BJ (cell line): ENCODE results near the gene TEX12. TPM values are rescaled to one million over a fixed set of nuclear protein-coding genes. Genes with fewer than 3 reads are reported as not detected.

Experiments used
- CTCF ChIA-PET: fragments of 350-600 bp; formaldehyde crosslinking; extraction: SDS; loops from one replicate; lab custom pipeline; 2021; ENCODE audit warnings: antibody characterized with exemption, inconsistent platforms; lab: Yijun Ruan, JAX
- POLR2A ChIA-PET: fragments of 300-600 bp; sonication (Branson Sonifier 250); formaldehyde crosslinking; extraction: SDS; loops from one replicate; lab custom pipeline; 2021; ENCODE audit warnings: antibody characterized with exemption; lab: Charles Lee
- DNase-seq: peaks from one replicate; pipeline ENCODE4 v3.0.0-alpha.2; 2011; ENCODE audit warnings: low read depth
- H3K27me3 ChIP-seq: 2 replicates; pipeline ENCODE4 v1.6.0; 2011; ENCODE audit warnings: low read length; ENCODE audit not compliant: control insufficient read depth, insufficient read depth
- H3K36me3 ChIP-seq: 2 replicates; pipeline ENCODE4 v1.5.1; 2011; ENCODE audit warnings: low read length; ENCODE audit not compliant: control insufficient read depth, insufficient read depth
- H3K4me3 ChIP-seq: 2 replicates; pipeline ENCODE4 v1.5.1; 2011; ENCODE audit warnings: low read depth, mild to moderate bottlenecking, control low read depth, low read length
- CTCF ChIP-seq: IDR thresholded peaks from 2 replicates; pipeline ENCODE4 v1.5.1; 2011; ENCODE audit warnings: low read depth, mild to moderate bottlenecking, control low read depth, inconsistent platforms, low read length, moderate library complexity; ENCODE audit not compliant: insufficient read depth
- polyA plus RNA-seq: library from polyadenylated mRNA; depleted of rRNA; stranded (reverse); fragments of >200 nt; gene quantifications from 2 replicates; pipeline ENCODE4 v1.2.3, GENCODE V29; 2011

TEX12 gene
- polyA plus RNA-seq, 1 experiment, result not detected

GRCh38 chr11:112163875-112164685 is 3.1 kb upstream of the TEX12 start, which contains the start of gene IL18:
IL18 (minus strand) TSS chr11:112164094; CDS start chr11:112155053, 9,041 bp downstream.
- Histone ChIP-seq H3K27me3 (no peaks in the 10 kb centered on the region), H3K36me3 (no peaks in the 10 kb centered on the region), H3K4me3 (no peak within 1 kb of the TSS)
- CTCF ChIA-PET, result interaction anchor here (0.9 to 1.6 kb wide), 2 partner anchors 11 to 118 kb away, joined by 3 to 6 read pairs; partner anchors contain the start of gene BCO2
- TF ChIP-seq CTCF, result no peak
- POLR2A ChIA-PET, result no interaction called here
- no peak for DNase-seq

- Histone ChIP-seq H3K36me3 (no peaks in the 10 kb centered on the region), H3K4me3 (no peak overlapping the region), H3K27me3 (no peaks in the 10 kb centered on the region)
- ChIA-PET CTCF (interaction anchor here (1.1 kb wide), 1 partner anchor 11 kb away, joined by 3 read pairs; the partner anchor contains the start of gene BCO2), POLR2A (no interaction called here)
- DNase-seq, result no peak
- no peak for TF ChIP-seq CTCF
Observed at GRCh38 chr11:112165049-112165448, 2.1 kb upstream of the TEX12 start.

- DNase-seq, result no peak
- POLR2A ChIA-PET, result no interaction called here
- CTCF ChIA-PET, result interaction anchor here (0.6 kb wide), 1 partner anchor 60 kb away, joined by 3 read pairs; no protein-coding TSS in a partner anchor
Observed at GRCh38 chr11:112166562-112166961, 610 bp upstream of the TEX12 start.

GRCh38 chr11:112172362-112172994 is 5.3 kb downstream of the TEX12 start:
- H3K36me3 ChIP-seq, result no peaks in the 10 kb centered on the region
- POLR2A ChIA-PET, result interaction anchor here (0.6 kb wide), 1 partner anchor 23 kb away, joined by 9 read pairs; no protein-coding TSS in a partner anchor

More at GRCh38 chr11:112166562-112166961, 610 bp upstream of the TEX12 start:
- Histone ChIP-seq H3K4me3 (no peak overlapping the region), H3K36me3 (no peaks in the 10 kb centered on the region), H3K27me3 (no peaks in the 10 kb centered on the region)
- no peak for TF ChIP-seq CTCF

More at GRCh38 chr11:112172362-112172994, 5.3 kb downstream of the TEX12 start:
- no peak for TF ChIP-seq CTCF
- no peaks in the 10 kb centered on the region for H3K27me3 ChIP-seq
- CTCF ChIA-PET, result interaction anchor here (0.9 to 1.3 kb wide), 3 partner anchors 19 to 60 kb away, joined by 3 to 4 read pairs (median 4); no protein-coding TSS in a partner anchor
- peak; percentile 62 for DNase-seq
- no peak overlapping the region for H3K4me3 ChIP-seq
